H9 (cell line): Measurements from ENCODE around the gene FXYD7. TPM values are rescaled to one million over a fixed set of nuclear protein-coding genes. Genes with fewer than 3 reads are reported as not detected.

Experiments used
- DNase-seq: peaks from one replicate; pipeline ENCODE4 v3.0.0-alpha.2; 2017
- H2AFZ ChIP-seq: one replicate; pipeline ENCODE4 v1.6.1; 2013; ENCODE audit warnings: mild to moderate bottlenecking, low read length, control low read depth, moderate library complexity
- H2AK5ac ChIP-seq: 2 replicates; pipeline ENCODE4 v1.6.1; 2013; ENCODE audit warnings: low read length, control low read depth, mixed read lengths; ENCODE audit not compliant: insufficient read length
- H2BK120ac ChIP-seq: one replicate; pipeline ENCODE4 v1.6.1; 2013; ENCODE audit warnings: low read depth, mild to moderate bottlenecking, low read length, control low read depth, inconsistent platforms; ENCODE audit not compliant: poor library complexity, severe bottlenecking
- H2BK12ac ChIP-seq: 2 replicates; pipeline ENCODE4 v1.6.1; 2013; ENCODE audit warnings: low read length, control low read depth, mixed read lengths, low read depth; ENCODE audit not compliant: insufficient read length
- H2BK15ac ChIP-seq: 2 replicates; pipeline ENCODE4 v1.6.1; 2013; ENCODE audit warnings: low read depth, low read length, control low read depth
- H2BK20ac ChIP-seq: one replicate; pipeline ENCODE4 v1.6.1; 2013; ENCODE audit warnings: low read depth, mild to moderate bottlenecking, low read length, control low read depth, inconsistent platforms; ENCODE audit not compliant: poor library complexity, severe bottlenecking
- H2BK5ac ChIP-seq: 2 replicates; pipeline ENCODE4 v1.6.1; 2013; ENCODE audit warnings: low read length, control low read depth, mixed read lengths; ENCODE audit not compliant: insufficient read length
- H3K14ac ChIP-seq: 2 replicates; pipeline ENCODE4 v1.6.1; 2013; ENCODE audit warnings: low read length, control low read depth; ENCODE audit not compliant: insufficient read depth
- H3K18ac ChIP-seq: 2 replicates; pipeline ENCODE4 v1.6.1; 2013; ENCODE audit warnings: low read depth, mild to moderate bottlenecking, mixed read lengths, low read length, control low read depth; ENCODE audit not compliant: insufficient read length
- H3K23ac ChIP-seq: 2 replicates; pipeline ENCODE4 v1.6.1; 2013; ENCODE audit warnings: low read length, control low read depth, mixed read lengths, low read depth; ENCODE audit not compliant: insufficient read length
- H3K23me2 ChIP-seq: 2 replicates; pipeline ENCODE4 v1.6.1; 2013; ENCODE audit warnings: low read depth, mild to moderate bottlenecking, mixed read lengths, low read length, control low read depth; ENCODE audit not compliant: insufficient read length, poor library complexity, severe bottlenecking
- H3K27ac ChIP-seq: 2 replicates; pipeline ENCODE4 v1.5.1; 2013; ENCODE audit warnings: low read length, control low read depth, mixed read lengths, low read depth; ENCODE audit not compliant: insufficient read length
- H3K27me3 ChIP-seq: 2 replicates; pipeline ENCODE4 v1.6.1; 2013; ENCODE audit warnings: low read length, control low read depth, inconsistent platforms; ENCODE audit not compliant: insufficient read depth
- H3K4ac ChIP-seq: 2 replicates; pipeline ENCODE4 v1.6.1; 2013; ENCODE audit warnings: low read depth, mild to moderate bottlenecking, control low read depth, inconsistent platforms, low read length, moderate library complexity
- H3K4me1 ChIP-seq: 2 replicates; pipeline ENCODE4 v1.6.1; 2013; ENCODE audit warnings: low read length, control low read depth, inconsistent platforms; ENCODE audit not compliant: insufficient read depth
- H3K4me2 ChIP-seq: 2 replicates; pipeline ENCODE4 v1.6.1; 2013; ENCODE audit warnings: low read length, control low read depth, mixed read lengths; ENCODE audit not compliant: insufficient read length, insufficient read depth
- H3K56ac ChIP-seq: 2 replicates; pipeline ENCODE4 v1.6.1; 2013; ENCODE audit warnings: low read depth, mild to moderate bottlenecking, mixed read lengths, low read length, control low read depth; ENCODE audit not compliant: insufficient read length
- H3K79me1 ChIP-seq: 2 replicates; pipeline ENCODE4 v1.6.1; 2013; ENCODE audit warnings: low read depth, mild to moderate bottlenecking, moderate library complexity, low read length, control low read depth, inconsistent platforms; ENCODE audit not compliant: insufficient read depth, poor library complexity, severe bottlenecking
- H3K79me2 ChIP-seq: 2 replicates; pipeline ENCODE4 v1.6.1; 2013; ENCODE audit warnings: low read length, control low read depth, inconsistent platforms; ENCODE audit not compliant: insufficient read depth
- H3K9ac ChIP-seq: 2 replicates; pipeline ENCODE4 v1.6.1; 2013; ENCODE audit warnings: low read length, control low read depth, mixed read lengths; ENCODE audit not compliant: insufficient read length; ENCODE audit errors: extremely low read depth
- H3K9me3 ChIP-seq: one replicate; pipeline ENCODE4 v1.6.1; 2013; ENCODE audit warnings: low read depth, low read length, inconsistent platforms; ENCODE audit not compliant: control insufficient read depth
- H3T11ph ChIP-seq: one replicate; pipeline ENCODE4 v1.6.1; 2013; ENCODE audit warnings: mild to moderate bottlenecking, low read length, control low read depth, inconsistent platforms
- H4K20me1 ChIP-seq: one replicate; pipeline ENCODE4 v1.6.1; 2013; ENCODE audit not compliant: control insufficient read depth, insufficient read length, insufficient read depth
- H4K5ac ChIP-seq: 2 replicates; pipeline ENCODE4 v1.6.1; 2013; ENCODE audit warnings: low read depth, mild to moderate bottlenecking, mixed read lengths, low read length, control low read depth; ENCODE audit not compliant: insufficient read length
- H4K8ac ChIP-seq: replicated peaks from 2 replicates; pipeline ENCODE4 v1.6.1; 2013; ENCODE audit warnings: low read length, control low read depth, mixed read lengths, low read depth; ENCODE audit not compliant: insufficient read length
- H4K91ac ChIP-seq: 2 replicates; pipeline ENCODE4 v1.6.1; 2013; ENCODE audit warnings: low read depth, mild to moderate bottlenecking, moderate library complexity, mixed read lengths, low read length, control low read depth; ENCODE audit not compliant: insufficient read length
- H3K27ac Mint-ChIP-seq, 3 experiments: 2 replicates in 2 of 3; 3 replicates in 1 of 3; pipeline ENCODE4 v1.8.0; 2020 to 2021; ENCODE audit warnings: mixed read lengths in 3 of 3, mild to moderate bottlenecking in 1 of 3, moderate library complexity in 1 of 3
- H3K27me3 Mint-ChIP-seq: 2 replicates; pipeline ENCODE4 v1.8.0; 2021; ENCODE audit warnings: low read depth, mild to moderate bottlenecking, moderate library complexity, mixed read lengths
- H3K36me3 Mint-ChIP-seq, 3 experiments: 2 replicates in 2 of 3; 3 replicates in 1 of 3; pipeline ENCODE4 v1.8.0; 2020 to 2021; ENCODE audit warnings: low read depth in 3 of 3, mixed read lengths in 3 of 3; ENCODE audit not compliant: insufficient read depth in 1 of 3
- H3K4me1 Mint-ChIP-seq, 2 experiments: 2 replicates each; pipeline ENCODE4 v1.8.0; 2020; ENCODE audit warnings: mixed read lengths in 2 of 2
- H3K4me3 Mint-ChIP-seq, 2 experiments: 2 replicates in 1 of 2; 3 replicates in 1 of 2; pipeline ENCODE4 v1.8.0; 2020 to 2021; ENCODE audit warnings: mild to moderate bottlenecking in 2 of 2, mixed read lengths in 2 of 2, moderate library complexity in 1 of 2
- H3K9me3 Mint-ChIP-seq, 2 experiments: 2 replicates in 1 of 2; 3 replicates in 1 of 2; pipeline ENCODE4 v1.8.0; 2020; ENCODE audit warnings: mild to moderate bottlenecking in 2 of 2, mixed read lengths in 2 of 2, moderate library complexity in 1 of 2
- CTCF ChIP-seq: fragments of 200-600 bp; sonication (generic); conservative IDR thresholded peaks from 3 replicates; pipeline ENCODE4 v1.8.0; 2021; ENCODE audit warnings: antibody characterized with exemption, mild to moderate bottlenecking
- WGBS: extraction: QIAGEN DNeasy Blood & Tissue Kit; methylation state at CpG from one replicate; pipeline ENCODE4 v1.1.7; 2013; ENCODE audit warnings: missing lambda C conversion rate, low lambda C conversion rate, mixed read lengths; ENCODE audit not compliant: insufficient read length; ENCODE audit errors: extremely low coverage; 5-methylcytosine and 5-hydroxymethylcytosine counted together
- total RNA-seq: library from RNA; stranded (reverse); gene quantifications from 2 replicates; pipeline ENCODE4 v1.2.1, GENCODE V29; 2021

The FXYD7 gene
- total RNA-seq, 1 experiment from 2014 or later, result 9.0 TPM

- Histone ChIP-seq H3K9me3 (no peaks in the 10 kb centered on the region), H3K23ac (no peak overlapping the region), H4K8ac (no peak overlapping the region), H3K79me1 (no peaks in the 10 kb centered on the region), H2BK20ac (no peak overlapping the region), H3K23me2 (no peaks in the 10 kb centered on the region), H2BK5ac (no peak overlapping the region), H3K27ac (no peak overlapping the region), H2BK120ac (no peak overlapping the region), H3T11ph (no peak overlapping the region), H3K4me2 (no peak overlapping the region), H3K14ac (no peak overlapping the region), H3K4me1 (no peaks in the 10 kb centered on the region; the same call in 1 of the 2 replicates), H2BK15ac (no peak overlapping the region), H4K5ac (no peak overlapping the region), H2BK12ac (no peak overlapping the region), H3K56ac (no peak overlapping the region), H3K4ac (no peak overlapping the region), H3K79me2 (no peaks in the 10 kb centered on the region), H3K27me3 (no peaks in the 10 kb centered on the region), H4K91ac (no peak overlapping the region), H4K20me1 (no peaks in the 10 kb centered on the region), H3K9ac (no peak overlapping the region), H2AK5ac (no peak overlapping the region), H2AFZ (no peak overlapping the region), H3K18ac (no peak overlapping the region)
- Mint-ChIP-seq H3K4me1 (peaks cover 21 to 26% of the 10 kb centered on the region in 2 experiments; a peak in 3 of 4 replicates), H3K36me3 (no peaks in the 10 kb centered on the region), H3K27me3 (peaks cover 9% of the 10 kb centered on the region), H3K4me3 (no peak overlapping the region), H3K27ac (0 out of 7 replicates have a peak overlapping the region, but pooled peaks of 1 of the 3 experiments have one; percentile 54), H3K9me3 (no peaks in the 10 kb centered on the region)
- WGBS, result no CpG with 5 or more reads among the region's 19 CpGs
- DNase-seq, result no peak
- TF ChIP-seq CTCF, result no peak
Observed at GRCh38 chr19:35125270-35125717, 17.8 kb upstream of the FXYD7 start.
